CD4-positive, alpha-beta T cell treated with Interleukin-12 subunit alpha and Interleukin-12 subunit beta, for 1 hour (primary cell): Measurements from ENCODE around the gene ATP5PD.

Experiments
- DNase-seq: peaks from one replicate; pipeline ENCODE4 v3.0.0-alpha.2; 2020

Gene ATP5PD

DNA sequence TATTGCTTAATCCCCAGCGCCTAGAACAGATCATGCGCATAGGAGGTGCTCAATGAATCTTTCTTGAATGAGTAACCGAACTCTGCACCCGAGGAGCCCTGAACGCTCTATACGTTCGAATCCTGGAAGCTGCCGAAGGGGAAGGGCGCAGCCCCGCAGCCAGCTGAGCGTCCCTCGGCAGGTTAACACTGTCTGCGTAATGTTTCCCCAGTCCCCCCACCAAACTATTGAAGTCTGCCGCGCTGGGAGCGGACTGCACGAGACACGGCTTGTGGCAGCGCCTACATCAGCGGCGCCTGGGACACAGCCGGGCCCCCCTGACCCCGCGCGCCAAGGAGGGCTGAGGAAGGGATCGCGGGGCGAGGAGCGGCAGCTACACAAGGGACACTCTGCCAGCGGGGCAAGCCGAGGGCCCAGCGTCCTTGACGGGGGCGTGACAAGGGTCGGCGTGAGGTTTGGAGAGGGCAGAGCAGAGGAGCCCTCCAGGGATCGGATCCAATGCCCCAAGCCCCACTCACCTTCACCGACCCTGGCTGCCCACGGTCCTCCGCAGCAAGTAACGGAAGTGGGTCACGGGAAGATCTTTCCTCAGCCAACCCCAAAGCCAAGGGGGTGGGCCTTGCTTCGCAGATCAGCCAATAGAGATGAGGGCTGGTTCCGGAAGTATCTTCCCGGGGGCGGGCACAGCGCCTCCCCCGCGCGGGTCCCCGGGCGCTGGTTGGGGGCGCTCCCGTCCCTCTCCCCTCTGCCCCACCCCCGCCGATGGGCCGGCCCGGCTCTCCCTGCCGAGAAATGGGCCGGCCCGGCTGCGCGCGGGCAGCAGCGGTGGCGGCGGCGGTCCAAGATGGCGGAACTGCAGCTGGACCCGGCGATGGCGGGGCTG is at the start of gene ATP5PD, which contains the start of gene KCTD2:
ATP5PD (minus strand) TSS at position 563 of the 883 bp plus-strand sequence. CDS start 4,319 bp downstream, outside the sequence.
KCTD2 (plus strand) TSS at position 819 of the 883 bp plus-strand sequence; CDS start at position 845, 26 bp downstream.
- DNase-seq, result peak; percentile 97

DNA sequence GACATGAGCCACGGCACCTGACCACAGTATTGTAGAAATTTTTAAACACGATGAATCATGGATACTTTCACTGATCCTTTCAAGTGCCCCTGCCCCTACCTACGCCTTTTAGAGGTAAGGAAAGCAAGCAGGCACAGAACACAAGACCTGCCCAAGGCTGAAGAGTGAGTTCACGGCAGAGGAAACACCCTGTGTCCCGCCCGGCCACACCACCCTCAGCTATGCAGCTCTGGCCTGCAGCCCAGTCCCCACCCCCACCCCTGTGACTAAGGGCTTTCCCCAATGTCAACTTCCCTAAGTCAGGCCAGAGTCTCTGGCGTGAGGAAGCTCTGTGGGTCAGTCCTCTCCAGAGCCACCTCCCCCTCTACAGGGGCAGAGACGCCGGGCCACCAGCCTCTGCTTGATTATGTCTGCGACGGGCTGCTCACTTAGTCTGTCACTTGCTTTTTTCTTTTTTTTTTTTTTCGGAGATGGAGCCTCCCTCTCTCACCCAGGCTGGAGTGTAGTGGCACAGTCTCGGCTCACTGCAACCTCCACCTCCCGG is 49.4 kb upstream of the ATP5PD start:
- DNase-seq, result no peak

DNA sequence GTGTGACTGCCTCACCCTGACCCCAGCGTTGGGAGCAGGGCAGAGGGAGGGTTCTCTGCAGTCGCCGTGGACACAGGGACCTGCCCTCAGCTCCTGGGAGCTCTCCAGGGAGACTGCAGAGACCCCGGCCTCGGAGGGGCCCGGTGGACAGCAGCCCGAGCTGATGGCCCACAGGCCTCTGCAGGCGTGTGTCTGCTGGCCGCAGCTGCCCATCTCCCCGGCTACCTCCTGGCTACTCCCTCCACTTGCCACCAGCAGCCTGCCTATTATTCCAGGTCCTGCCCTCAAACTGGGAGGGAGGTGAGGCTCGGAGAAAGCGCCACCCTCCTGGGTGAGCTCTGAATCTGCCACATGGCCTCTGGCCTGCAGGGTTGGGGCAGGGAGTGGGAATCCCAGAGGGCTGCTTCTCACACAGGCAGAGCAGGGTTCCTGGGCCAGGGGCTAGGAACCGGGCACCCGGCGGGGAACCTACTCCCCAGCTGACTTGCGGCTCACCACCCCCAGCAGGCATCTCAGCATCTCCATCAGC is 48.2 kb upstream of the ATP5PD start:
- DNase-seq, result no peak

DNA sequence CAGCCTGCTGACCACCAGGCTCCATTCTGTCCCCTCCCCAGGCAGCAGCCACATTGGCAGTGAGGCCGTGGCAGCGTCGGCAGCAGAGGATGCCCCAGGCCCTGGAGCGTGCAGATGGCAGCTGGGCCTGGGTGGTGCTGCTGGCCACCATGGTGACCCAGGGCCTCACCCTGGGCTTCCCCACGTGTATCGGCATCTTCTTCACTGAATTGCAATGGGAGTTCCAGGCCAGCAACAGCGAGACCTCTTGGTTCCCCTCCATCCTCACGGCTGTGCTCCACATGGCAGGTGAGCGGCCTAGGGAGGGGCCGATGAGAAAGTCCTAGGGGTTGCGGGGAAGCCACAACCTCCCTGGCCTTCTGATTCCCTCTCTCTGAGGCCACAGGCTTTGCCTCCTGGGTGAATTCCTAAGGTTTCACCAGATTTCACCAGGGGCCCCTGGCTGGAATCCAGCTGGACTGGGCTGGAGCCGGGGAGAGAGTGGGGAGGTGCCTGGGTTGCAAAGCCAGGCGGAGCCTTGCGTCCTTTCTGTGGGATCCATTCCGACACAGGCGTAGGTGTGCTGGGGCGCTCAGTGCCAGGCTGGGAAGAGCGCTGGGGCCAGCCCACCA is 46.9 kb upstream of the ATP5PD start:
- DNase-seq, result no peak

DNA sequence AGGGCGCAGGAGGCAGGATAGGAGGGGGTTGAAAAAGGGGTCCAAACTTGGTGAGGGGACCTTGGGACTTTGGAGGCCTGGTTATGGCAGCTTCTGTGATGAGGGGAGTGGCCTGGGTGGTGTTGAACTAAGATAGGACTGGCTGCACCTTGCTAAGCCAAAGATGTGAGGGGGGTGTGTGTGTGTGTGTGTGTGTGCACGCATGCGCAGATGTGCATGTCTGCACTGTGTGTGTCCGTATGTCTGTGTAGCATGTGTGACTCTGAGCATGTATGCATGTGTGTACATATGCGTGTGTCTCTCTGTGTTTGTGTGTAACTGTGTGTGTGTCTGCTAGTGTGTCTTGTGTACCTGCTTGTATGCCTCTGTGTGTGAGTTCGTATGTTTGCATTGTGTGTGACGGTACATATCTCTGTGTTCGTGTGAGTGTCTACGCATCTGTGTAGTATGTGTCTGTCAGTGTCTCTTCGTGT is 45.1 kb upstream of the ATP5PD start:
- no peak for DNase-seq

DNA sequence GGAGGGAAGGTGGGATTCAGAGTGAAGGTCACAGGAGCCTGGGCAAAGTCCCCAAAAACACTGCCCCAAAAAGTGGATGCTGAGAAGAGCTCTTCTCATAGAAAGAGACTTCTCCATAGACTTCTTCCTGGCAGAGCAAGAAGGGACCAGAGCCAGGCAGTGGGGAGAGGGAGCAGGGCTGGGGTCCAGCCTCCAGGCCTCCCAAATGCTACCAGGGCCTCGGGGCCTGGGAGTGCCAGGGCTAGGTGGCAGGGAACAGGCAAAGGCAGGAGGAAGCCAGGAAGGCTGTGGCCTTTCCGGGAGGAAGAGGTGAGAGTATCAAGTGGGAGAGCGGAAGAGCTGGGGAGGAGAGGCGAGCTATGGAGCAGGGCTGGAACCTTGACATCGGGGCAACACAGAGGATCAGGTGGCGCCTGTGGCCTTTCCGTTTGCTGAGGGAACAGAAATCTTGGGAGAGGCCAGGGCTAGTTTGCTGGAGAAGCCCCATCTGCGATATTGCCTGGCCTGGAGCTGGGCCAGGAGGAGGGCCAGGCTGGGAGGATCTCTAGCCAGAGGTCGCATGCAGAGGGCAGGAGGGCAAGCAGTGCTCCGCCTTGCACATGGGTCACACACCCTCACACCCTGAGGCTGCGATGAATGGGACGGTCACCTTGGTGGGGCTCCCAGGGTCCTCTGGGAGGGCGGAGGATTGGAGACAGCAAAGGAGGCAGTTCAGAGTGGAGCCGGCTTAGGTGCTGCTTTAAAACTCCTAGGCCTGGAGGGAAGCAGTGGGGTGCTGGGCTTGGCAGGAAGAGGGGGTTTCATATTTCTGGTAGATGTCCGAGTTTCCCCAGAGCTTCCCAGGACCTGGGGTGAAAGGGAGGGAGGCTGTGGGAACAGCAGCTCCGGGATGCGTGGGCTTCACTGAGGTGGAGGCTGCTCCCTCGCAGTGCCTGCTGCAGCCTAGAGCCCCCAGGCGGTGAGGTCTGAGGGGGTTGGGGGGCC is 44.4 kb upstream of the ATP5PD start:
- DNase-seq, result no peak

DNA sequence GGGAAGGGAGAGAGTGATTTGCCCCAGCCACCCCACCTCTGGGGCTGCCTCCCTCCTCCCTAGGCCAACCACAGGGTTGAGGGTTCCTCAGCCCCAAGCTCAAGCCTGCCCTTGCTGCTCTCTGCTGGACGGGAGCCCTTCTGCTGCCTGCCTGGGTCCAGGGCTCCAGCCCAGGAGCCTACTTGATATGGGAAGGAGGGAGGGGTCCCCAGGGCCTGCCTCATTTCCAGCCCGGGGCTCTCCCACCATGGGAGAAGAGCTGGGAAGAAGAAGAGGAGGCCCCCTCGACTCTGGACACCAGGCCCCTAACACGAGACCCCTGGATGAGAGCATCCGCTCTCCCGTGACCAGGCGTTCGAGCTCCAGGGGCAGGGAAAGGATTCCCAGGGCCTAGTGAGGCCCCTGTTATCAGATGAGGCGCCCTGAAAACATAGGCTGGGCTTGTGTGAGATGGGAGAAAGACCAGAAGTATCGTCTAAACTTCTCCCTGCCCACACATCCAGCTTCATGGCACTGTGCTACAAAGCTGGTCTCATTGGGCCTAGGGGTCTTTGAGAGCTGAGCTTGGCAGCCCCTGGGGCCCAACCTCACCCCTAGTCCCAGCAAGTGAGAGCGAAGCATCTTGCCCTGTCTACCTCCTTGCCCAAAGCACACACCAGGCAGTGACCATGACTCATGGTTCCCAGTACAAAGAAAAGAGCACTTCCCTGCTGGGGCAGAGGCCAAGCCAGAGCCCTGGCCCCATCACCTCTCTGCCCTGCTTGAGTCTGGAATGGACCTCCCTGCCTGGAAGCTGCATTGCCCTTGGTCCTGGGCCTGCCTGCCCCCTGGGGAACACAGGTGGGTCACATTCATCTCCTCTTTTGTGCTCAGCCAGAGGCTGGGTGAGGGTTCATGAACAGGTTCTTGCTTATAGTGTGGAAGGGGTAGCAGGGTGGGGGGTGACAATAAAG is 42.0 kb upstream of the ATP5PD start:
- no peak for DNase-seq

DNA sequence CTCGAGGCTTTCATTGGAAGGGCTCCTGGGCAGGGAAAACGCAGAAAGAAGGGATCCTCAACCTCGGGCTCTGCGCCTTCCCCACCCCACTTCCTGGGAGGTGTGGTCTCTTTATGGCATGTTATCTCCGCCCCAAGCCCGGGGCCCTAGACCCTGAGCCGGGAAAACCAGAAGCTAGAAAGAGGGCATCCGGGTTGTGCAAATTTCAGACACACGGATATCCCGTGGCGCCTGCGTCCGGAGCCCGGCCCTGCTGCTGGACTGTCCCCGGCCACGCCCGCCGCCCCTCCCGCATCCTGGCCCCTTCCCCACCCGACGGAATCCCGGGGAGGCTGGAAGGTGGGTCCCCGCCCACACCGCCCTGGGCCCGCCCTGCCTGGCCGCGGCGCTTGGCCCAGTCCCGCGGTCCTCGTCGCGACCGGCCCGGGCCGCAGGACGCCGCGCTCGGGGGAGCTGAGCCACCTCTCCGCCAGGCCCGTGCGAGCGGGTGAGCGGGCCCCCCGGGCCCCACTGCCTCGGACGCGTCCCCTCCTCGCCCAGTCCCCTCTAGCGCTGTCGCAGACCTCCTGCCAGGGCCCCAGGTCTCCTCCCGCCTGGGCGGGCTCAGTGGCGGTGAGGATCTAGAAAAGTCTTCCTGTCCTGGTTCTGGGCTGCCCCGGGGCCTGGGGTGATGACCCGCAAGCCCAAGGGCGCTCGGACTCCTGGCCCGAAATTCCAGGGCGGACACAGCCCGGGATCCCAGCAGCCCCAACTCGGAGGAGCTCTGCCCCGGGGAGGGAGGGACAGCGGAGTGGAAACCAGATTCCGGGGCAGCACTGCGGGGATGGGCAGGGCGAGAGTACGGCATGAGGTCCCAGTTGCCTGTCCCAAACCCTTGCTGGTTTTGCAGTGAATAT is 41.0 kb upstream of the ATP5PD start, which contains the start of gene SLC16A5:
SLC16A5 (plus strand) TSS at position 397 of the 896 bp plus-strand sequence. CDS start 5,683 bp downstream, outside the sequence.
- peak; percentile 50 for DNase-seq

DNA sequence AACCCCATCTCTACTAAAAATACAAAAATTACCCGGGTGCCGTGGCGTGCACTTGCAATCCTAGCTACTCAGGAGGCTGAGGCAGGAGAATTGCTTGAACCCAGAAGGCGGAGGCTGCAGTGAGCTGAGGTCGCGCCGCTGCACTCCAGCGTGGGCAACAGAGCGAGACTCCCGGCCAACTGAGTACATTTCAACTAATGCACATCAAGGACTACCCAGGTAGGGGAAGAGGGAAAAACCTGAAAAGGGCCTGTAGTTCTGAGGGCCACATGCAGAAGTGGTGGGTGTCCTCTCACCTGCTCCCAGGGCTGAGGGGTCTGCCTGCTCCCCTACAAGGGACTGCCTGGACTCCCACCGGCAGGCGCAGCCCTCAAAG is 40.4 kb upstream of the ATP5PD start:
- DNase-seq, result no peak

DNA sequence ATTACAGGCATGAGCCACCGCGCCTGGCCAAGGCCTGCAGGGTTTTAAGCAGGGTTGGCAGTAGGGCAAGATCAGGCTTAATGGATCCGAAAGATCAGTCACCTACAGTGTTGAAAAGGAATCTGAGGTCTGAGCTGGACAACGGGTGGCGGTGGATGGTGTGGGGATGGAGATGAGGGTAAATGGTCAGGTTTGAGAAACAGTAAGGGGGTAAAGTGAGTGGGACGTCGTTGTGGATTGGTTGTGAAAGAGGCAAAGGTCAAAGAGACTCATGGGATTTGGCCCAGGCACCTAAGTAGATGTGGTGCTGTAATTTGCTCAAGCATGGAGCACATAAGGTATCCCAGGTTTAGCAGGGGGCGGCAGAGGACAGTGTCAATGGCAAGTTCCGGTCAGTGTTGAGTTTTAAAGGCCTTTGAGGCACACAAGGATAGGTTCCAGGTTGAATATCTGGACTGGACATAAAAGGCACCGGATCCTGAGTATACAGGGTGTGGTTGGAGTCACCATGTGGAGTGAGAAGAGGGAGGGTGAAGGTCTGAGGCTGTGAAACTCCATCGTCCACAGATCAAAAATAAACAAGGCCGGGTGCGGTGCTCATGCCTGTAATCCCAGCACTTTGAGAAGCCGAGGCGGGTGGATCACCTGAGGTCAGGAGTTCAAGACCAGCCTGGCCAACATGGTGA is 39.9 kb upstream of the ATP5PD start:
- no peak for DNase-seq

DNA sequence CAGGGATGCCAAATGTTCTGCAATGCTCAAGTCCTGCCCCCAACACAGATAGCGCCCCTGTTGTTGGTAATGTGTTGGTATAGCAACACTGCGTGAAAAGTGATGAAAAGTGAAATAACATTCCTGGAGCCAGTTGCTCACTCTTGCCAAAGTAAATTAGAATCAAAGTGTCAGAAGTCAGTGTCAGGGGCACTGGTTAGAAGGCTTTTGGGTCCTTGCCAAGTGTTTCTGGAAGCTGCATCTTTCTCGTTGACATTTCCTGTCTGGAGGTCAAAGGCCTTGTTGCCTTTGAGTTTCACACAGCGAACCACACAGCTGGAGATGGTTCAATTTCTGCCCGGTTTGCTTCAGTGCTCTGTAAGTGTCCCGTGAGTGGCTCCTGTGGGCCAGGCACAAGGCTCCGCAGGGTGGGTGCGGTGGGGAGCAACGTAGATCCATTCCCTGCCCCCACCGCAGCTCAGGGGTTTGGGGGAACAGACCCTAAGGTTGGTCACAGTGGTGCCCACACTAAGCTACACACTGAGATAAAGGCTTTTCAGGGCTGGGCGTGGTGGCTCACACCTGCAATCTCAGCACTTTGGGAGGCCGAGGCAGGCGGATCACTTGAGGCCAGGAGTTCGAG is 37.4 kb upstream of the ATP5PD start:
- DNase-seq, result no peak

DNA sequence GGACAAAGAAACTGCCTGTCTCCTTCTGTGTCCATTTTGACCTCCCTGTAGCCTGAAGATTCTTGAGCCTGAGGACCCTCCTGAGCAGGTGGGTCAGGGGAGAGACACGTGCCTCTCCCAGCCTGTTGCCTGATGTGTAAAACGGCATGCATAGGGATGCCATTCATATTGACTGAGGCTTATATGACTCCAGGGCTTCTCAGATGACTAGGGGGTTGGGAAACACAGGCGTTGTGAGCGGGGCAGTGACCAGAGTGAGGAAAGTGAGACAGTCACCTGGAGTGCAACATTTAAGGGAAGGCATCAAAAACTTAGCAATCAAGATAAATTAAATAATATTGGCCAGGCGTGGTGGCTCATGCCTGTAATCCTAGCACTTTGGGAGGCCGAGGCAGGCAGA is 35.9 kb upstream of the ATP5PD start:
- DNase-seq, result no peak

DNA sequence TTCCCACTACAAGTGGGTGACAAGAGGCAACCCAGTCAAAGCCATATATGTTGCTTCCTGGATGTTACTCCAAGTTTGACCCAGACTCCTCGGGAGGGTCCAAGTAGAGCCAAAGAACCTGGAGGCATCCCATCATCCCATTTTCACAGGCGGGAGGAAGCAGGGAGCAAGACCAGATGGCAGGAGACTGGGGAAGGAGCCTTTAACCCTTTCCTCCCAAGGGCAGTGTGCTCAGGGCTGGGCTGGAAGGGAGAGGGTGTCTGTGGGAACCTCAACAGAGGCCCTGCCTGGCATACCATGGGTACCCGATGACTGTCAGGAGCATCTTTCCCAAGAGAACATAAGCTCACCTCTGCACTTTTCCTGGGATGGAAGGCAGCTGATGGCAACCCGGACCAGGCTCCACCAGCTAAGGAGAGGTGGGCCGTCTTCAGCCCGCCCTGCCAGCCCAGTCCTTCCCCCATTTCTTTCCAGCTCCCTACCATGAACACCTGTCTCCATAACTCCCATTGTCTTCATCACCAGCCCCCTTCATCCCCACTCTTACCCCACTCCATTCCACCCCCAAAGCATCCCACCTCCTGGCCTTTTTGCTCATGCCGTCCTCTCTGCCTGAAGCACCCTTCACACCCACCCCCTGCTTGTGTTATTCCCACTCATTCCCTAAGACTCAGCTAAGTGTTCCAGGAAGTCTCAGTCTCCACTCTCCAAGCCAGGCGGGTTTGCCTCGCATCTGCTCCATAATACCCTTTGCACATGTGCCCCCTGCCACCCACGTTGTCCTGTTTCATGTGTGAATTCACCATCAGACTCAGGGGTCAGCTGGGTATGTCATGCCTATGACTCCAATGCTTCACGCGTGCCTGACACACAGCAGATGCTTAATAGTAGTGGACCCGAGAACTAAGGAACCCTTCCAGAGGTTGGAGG is 35.1 kb upstream of the ATP5PD start:
- no peak for DNase-seq

DNA sequence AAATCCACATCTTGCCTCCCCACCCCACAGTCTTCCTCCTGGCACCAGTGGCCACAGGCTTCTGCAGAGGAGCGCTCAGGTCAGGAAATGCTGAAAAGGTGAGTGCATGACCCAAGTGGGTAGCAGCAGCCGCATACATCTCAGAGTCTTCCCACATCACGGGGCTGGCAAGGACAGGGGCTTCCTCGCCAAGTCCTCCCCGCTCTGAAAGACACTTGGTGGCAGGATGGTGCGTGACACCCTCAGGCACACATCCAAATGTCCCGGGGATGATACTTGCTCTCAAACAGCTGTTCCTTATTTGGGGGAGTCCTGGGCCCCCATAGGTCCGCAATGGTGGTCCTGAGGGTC is 32.2 kb upstream of the ATP5PD start:
- DNase-seq, result no peak

DNA sequence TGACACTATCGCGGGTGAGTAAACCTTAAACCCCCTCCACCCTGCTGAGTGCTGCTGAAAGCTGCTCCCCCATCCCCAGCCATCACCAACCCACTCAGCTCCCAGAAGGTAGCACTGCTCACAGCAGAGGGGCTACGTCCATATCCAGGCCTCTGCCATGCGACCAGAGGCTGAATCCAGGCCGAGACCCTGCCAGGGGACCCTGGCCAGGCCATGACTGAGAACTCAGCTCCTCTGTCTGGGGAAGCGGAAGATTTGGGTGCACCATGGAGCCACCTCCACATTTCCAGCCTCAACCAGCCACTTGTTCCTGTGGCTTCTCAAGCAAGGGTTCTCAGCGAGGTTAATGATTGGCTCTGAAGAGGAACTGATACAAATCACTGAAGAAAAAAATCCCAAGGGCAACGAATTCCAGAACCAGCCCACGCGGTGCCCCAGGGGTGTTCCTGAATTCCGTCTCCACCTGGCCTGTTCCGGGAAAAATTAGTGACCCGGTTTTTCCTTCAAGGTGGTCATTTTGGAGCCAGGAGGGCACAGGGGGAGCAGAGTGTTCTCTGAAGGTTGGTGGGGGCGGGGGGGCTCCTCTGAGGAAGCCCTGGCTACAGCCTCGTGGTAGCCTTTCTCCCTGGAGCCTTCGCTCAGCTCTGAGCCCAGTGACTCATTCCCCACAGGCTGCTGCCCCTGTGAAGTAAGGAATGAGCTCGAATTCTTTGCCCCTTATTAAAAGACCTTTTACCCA is 31.7 kb upstream of the ATP5PD start:
- DNase-seq, result no peak

DNA sequence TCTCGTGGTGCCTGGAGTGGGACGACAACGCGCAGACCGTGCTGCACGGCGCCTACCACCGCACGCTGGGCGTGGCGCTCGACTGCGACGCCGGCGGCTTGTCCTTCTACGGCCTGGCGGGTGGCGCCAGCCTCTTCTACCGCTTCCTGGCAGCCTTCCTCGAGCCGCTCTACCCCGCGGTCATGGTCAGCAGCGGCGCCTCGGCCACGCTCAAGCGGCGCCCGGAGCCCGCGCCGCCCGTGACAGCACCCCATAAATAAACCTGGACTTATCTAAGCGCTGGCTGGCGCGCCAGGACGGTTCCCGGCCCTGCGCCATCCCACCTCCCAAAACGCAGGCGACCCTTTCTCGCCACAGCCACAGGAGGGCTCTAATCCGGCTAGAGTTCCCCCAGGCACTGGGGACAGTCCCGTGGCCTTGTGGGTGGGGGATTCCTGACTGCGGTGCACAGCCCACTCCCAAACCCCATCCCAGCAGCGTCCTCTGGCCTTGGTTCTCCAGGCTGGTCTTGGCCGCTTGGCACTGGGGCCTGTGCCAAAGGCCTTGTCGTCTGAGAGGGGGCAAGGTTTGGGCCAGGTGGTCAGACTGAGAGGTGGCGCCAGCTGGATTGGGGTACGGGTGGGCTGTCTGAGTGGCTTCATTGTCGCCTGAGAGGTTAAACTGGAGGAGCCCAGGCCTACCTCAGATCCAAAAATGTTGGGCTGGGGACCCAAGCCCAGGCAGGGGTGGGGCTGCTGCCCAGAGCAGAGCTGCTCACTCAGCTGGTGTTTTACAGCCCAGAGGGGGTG is 30.9 kb upstream of the ATP5PD start:
- DNase-seq, result peak; percentile 52
